HG02973 (cell line): ENCODE measurements around the gene COPS9.

Experiments
- ATAC-seq: cut with Tn5 transposase; IDR thresholded peaks from one replicate; pipeline ENCODE4 v1.9.1; 2021; ENCODE audit warnings: moderate library complexity; ENCODE audit not compliant: unreplicated experiment

The COPS9 gene

GRCh38 chr2:240166761-240167587 is 30.9 kb upstream of the COPS9 start:
- no peak for ATAC-seq

GRCh38 chr2:240166191-240166590 is 30.1 kb upstream of the COPS9 start:
- ATAC-seq: no peak

GRCh38 chr2:240165661-240166060 is 29.6 kb upstream of the COPS9 start:
- ATAC-seq: no peak

GRCh38 chr2:240165034-240165433 is 28.9 kb upstream of the COPS9 start:
- no peak for ATAC-seq

GRCh38 chr2:240164586-240164985 is 28.5 kb upstream of the COPS9 start:
- ATAC-seq: no peak

- no peak for ATAC-seq
These were observed 27.9 kb upstream of the COPS9 start for GRCh38 chr2:240163844-240164574.

- no peak for ATAC-seq
These were observed 27.0 kb upstream of the COPS9 start for GRCh38 chr2:240162939-240163714.

- ATAC-seq: no peak
These were observed 26.4 kb upstream of the COPS9 start for GRCh38 chr2:240162531-240162930.

GRCh38 chr2:240162032-240162431 is 25.9 kb upstream of the COPS9 start:
- ATAC-seq: no peak

GRCh38 chr2:240161087-240161750 is 25.1 kb upstream of the COPS9 start:
- ATAC-seq: no peak

- no peak for ATAC-seq
These were observed 24.4 kb upstream of the COPS9 start for GRCh38 chr2:240160291-240161086.

GRCh38 chr2:240159251-240159839 is 23.2 kb upstream of the COPS9 start:
- ATAC-seq: no peak

GRCh38 chr2:240157147-240157470 is 21.0 kb upstream of the COPS9 start:
- no peak for ATAC-seq

- no peak for ATAC-seq
These were observed 20.5 kb upstream of the COPS9 start for GRCh38 chr2:240156435-240157146.

GRCh38 chr2:240155745-240156390 is 19.8 kb upstream of the COPS9 start:
- ATAC-seq: no peak

GRCh38 chr2:240155048-240155744 is 19.1 kb upstream of the COPS9 start:
- ATAC-seq: no peak

- ATAC-seq: no peak
These were observed 18.5 kb upstream of the COPS9 start for GRCh38 chr2:240154606-240155005.

- ATAC-seq: no peak
These were observed 17.3 kb upstream of the COPS9 start for GRCh38 chr2:240153418-240153817.
